HG03103 (cell line): ENCODE data around the gene DSG3.

Experiments used
- ATAC-seq: cut with Tn5 transposase; IDR thresholded peaks from one replicate; pipeline ENCODE4 v1.9.1; 2021; ENCODE audit warnings: low read depth; ENCODE audit not compliant: unreplicated experiment

DSG3 gene, protein sequence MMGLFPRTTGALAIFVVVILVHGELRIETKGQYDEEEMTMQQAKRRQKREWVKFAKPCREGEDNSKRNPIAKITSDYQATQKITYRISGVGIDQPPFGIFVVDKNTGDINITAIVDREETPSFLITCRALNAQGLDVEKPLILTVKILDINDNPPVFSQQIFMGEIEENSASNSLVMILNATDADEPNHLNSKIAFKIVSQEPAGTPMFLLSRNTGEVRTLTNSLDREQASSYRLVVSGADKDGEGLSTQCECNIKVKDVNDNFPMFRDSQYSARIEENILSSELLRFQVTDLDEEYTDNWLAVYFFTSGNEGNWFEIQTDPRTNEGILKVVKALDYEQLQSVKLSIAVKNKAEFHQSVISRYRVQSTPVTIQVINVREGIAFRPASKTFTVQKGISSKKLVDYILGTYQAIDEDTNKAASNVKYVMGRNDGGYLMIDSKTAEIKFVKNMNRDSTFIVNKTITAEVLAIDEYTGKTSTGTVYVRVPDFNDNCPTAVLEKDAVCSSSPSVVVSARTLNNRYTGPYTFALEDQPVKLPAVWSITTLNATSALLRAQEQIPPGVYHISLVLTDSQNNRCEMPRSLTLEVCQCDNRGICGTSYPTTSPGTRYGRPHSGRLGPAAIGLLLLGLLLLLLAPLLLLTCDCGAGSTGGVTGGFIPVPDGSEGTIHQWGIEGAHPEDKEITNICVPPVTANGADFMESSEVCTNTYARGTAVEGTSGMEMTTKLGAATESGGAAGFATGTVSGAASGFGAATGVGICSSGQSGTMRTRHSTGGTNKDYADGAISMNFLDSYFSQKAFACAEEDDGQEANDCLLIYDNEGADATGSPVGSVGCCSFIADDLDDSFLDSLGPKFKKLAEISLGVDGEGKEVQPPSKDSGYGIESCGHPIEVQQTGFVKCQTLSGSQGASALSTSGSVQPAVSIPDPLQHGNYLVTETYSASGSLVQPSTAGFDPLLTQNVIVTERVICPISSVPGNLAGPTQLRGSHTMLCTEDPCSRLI

DNA sequence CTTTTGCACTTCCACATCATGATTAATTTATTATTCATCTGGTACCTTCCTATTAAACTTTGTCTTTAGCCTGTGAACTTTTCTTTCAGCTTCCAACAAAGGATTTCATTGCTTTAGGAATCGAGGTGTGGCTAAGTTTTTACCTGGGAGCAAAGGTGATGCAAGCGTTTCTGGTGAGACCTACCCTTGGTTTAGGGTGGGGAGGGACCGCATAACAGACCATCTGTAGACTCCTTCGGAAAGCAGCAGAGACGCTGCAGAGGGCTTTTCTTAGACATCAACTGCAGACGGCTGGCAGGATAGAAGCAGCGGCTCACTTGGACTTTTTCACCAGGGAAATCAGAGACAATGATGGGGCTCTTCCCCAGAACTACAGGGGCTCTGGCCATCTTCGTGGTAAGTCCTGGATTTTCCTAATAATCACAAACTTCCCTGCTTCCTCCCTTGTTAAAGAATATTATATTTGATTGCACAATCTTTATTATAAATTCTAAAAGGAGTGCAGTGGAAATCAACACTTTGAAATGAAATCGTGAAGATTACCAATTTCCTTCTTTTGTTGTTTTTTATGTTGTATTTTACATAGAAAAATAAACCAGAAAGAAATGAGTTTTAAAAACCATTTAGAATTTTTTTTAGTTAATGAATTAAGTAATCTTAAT is at the start of gene DSG3:
Gene DSG3 (plus strand): TSS at position 212 of the 662 bp plus-strand sequence. CDS start 137 bp downstream, at position 349.
- ATAC-seq: no peak

DNA sequence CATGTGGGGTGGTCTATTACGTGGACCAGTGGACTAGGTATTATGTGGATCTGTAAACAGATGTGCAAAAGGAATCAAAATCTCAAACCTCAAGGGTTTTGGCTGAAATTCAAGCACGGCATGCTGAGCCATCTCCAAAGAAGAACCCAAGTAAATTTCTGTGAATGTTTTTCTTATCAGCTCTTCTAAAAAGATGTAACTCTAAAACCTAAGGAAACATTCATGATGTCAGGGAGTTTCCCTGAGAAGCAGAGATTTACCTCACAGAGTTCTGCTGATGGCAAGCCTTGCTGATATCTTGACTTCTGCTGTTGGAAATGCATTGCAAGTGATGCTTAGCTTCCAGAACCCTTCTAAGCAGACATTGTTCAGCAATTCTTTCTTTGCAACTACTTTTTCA is 49.4 kb upstream of the DSG3 start:
- ATAC-seq: no peak

GRCh38 chr18:31399306-31400032 is 48.1 kb upstream of the DSG3 start:
- no peak for ATAC-seq

DNA sequence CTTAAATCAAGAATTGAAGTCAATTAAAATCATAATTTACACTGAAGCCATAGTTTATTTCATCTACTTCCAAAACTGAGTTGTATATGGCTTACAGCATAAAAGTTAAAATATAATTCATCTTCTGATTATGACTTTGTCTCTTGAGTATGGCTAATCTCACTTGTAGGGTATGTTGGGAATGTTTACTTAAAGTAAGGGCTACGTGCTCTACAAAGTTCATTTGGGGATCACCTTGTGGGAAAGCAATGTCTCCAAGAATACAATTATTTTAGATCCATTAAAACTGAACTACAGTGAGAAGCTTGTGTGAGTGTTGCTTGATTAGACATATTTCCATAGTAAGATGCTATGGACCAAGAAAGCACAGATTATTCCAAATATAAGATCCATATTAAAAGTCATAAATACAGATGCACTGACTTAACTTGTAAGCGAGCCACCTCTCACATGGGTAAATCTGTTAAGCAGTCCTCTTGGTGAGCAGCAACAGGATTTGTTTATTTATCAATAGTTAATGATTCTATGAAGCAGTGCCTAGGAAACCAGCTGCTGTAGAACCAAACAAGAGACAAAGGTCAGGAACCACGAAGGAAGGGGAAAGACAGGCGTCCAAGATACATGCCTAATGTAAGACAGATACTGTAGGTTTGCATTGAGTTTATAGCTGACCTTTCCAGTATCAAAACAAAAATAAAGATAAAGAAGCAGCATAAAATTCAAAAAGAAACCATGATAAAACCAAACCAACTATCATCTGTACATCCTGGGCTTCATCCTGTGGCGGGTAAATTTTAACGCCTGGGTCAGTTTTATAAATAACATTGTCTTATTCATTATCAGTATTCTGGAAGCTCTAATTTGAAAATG is 46.1 kb upstream of the DSG3 start:
- ATAC-seq: no peak

GRCh38 chr18:31402026-31402373 is 45.5 kb upstream of the DSG3 start:
- no peak for ATAC-seq

DNA sequence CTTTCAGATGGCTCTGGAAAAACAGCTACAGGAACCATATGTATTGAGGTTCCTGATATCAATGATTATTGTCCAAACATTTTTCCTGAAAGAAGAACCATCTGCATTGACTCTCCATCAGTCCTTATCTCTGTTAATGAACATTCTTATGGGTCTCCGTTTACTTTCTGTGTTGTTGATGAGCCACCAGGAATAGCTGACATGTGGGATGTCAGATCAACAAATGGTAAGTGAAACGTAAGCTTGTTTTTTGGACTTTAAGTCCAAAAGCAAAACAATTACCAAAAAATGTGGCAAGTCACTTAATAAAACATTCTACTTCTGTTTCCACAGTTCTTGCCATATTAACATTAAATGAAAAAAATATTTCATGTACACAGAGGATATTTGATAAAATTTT is 44.1 kb upstream of the DSG3 start:
- ATAC-seq: no peak

GRCh38 chr18:31407649-31408048 is 39.9 kb upstream of the DSG3 start:
- ATAC-seq: no peak

GRCh38 chr18:31409276-31409675 is 38.3 kb upstream of the DSG3 start:
- no peak for ATAC-seq

DNA sequence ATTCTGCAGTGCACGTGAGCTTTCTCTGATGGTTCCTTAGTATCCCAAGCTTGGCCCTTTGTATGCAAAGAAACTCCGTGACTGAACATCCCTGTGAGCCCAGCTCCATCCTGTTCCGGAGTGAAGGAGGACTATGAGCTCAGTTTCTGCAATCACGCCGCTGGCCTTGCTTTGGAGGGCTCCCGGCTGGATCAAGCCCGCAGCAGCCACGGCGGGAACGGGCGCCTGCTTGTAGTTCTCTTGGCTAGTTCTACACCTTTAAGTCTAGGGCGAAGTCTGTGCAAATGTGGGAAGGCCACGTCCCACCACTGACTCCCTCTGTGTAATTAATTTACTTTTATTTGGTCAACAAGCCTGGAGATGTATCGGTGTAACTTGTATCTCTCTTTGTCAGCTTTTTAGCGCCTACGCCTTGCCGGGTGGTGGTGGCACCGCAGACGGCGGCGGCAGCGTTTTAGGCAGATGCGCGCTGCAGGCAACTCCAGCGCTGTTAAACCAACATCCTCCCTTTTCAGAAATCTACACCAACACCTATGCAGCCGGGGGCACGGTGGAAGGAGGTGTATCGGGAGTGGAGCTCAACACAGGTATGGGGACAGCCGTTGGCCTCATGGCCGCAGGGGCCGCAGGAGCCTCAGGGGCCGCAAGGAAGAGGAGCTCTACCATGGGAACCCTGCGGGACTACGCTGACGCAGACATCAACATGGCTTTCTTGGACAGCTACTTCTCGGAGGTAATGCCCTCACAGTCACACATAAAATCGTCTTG is 36.6 kb upstream of the DSG3 start:
- no peak for ATAC-seq

GRCh38 chr18:31413137-31413536 is 34.4 kb upstream of the DSG3 start:
- no peak for ATAC-seq

DNA sequence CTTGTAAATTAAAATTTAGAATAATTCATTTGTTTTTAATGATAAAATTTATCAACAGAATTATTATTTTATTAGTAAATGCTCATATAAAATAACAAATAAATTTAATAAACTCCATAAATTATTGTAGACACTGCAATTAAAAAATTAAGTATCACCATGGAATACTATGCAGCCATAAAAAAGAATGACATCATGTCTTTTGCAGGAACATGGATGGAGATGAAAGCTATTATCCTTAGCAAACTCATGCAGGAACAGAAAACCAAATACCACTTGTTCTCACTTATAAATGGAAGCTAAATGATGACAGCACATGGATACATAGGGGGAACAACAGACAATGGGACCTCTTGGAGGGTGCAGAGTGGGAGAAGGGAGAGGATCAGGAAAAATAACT is 29.7 kb upstream of the DSG3 start:
- no peak for ATAC-seq

DNA sequence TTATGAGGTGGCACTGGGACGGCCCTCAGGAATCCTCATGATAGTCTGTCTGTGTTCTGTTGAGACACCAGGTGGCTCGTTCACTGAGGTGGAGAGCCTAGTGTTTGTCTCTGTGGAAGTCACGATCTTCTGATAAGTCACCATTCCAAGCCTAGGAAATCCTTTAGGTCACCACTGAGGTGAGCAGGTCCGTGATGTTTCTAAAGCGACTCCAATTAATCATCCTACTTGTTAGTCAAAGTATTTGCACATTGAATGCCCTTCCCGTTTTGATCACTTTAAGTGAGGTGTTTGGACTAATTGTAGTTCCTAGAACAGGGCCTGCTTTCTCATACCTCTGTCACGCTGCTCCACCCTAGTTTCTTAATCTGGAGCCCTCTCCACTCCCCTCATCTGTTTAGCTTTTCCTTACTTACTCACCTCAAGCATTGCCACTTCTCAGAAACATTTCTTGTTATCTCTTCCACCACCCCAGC is 28.0 kb upstream of the DSG3 start:
- ATAC-seq: no peak

DNA sequence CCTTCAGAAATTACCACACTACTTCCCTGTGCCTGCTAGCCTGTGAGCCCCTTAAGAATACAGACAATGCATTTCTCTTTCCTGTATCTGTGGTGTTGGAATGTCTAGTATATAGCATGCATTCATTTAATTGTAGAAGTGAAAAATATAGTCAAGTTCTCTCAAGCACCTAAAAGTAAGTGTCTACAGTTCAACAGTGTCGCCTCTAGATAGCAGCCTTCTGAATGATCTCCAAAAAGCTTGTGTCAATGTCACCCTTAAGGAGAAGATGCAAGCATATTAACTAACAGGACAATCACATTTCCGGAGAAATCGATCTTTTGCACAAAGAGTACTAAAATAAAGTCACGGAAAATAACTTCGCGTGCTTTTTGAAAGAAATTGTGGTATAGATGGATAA is 27.5 kb upstream of the DSG3 start:
- ATAC-seq: no peak

GRCh38 chr18:31420524-31420923 is 27.0 kb upstream of the DSG3 start:
- ATAC-seq: no peak

DNA sequence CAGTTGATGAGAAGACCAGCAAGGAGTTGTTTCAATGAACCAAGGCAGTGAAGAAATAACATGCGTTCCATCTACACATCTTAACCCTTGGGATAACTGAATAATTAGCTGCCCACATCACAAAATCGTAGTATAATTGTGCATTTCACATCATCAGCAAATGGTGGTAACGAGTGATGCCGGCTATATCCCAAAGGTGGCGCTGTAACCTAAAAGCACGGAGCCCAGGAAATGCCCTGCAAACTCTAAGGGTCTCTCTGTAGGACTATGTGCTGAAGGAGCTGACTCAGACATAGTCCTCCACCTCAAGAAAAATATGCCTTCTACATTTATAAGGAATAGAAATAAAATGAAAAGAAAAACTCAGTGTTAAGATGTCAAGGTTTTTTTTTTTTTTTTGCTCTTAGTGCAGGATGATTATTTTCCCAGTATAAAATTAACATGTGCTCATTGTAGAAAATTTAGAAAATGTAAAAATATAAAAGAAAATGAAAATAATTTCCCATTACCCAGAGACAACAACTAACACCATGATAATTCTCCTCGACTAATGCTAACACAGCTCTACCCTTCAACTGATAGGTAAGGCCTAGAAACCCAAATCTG is 23.1 kb upstream of the DSG3 start:
- ATAC-seq: peak; percentile 92

GRCh38 chr18:31426021-31426420 is 21.5 kb upstream of the DSG3 start:
- no peak for ATAC-seq

- ATAC-seq: no peak
Measured at GRCh38 chr18:31426871-31427406, 20.6 kb upstream of the DSG3 start.

- no peak for ATAC-seq
Measured at GRCh38 chr18:31428211-31428610, 19.3 kb upstream of the DSG3 start.
